ENCODE results near the gene ASCL2.
A peak's percentile ranks its signal among the peaks of the same experiment; 100 is the strongest.

The ASCL2 gene

GRCh38 chr11:2299773-2300172 is 29.4 kb upstream of the ASCL2 start:
- Histone ChIP-seq H3K27ac (no peak overlapping the region), H3K36me3 (no peaks in the 10 kb centered on the region), H3K4me3 (ENCODE audit: low read depth, low read length) (no peak overlapping the region), H3K9me3 (ENCODE audit: severe bottlenecking) (no peaks in the 10 kb centered on the region), H3K27me3 (ENCODE audit: insufficient read depth, low read depth, severe bottlenecking) (peaks cover 27% of the 10 kb centered on the region)
- TF ChIP-seq CTCF (IDR thresholded peaks at IDR 0.05; ENCODE audit: low read depth, low read length), result no peak
- no peak for DNase-seq

- no peak overlapping the region for H3K4me3 ChIP-seq (ENCODE audit: low read depth, low read length)
- no peaks in the 10 kb centered on the region for H3K36me3 ChIP-seq
- peak; percentile 65 for DNase-seq
- no peak overlapping the region for H3K27ac ChIP-seq
- peaks cover 34% of the 10 kb centered on the region for H3K27me3 ChIP-seq (ENCODE audit: insufficient read depth, low read depth, severe bottlenecking)
- peak; percentile 77 for TF ChIP-seq CTCF (IDR thresholded peaks at IDR 0.05; ENCODE audit: low read depth, low read length)
- no peaks in the 10 kb centered on the region for H3K9me3 ChIP-seq (ENCODE audit: severe bottlenecking)
Observed at GRCh38 chr11:2298795-2299761, 28.7 kb upstream of the ASCL2 start.

- DNase-seq, result no peak
- no peak overlapping the region for H3K4me3 ChIP-seq (ENCODE audit: low read depth, low read length)
- H3K27ac ChIP-seq, result no peak overlapping the region
- no peak for TF ChIP-seq CTCF (IDR thresholded peaks at IDR 0.05; ENCODE audit: low read depth, low read length)
- H3K36me3 ChIP-seq, result no peaks in the 10 kb centered on the region
- H3K27me3 ChIP-seq (ENCODE audit: insufficient read depth, low read depth, severe bottlenecking), result peaks cover 42% of the 10 kb centered on the region
- H3K9me3 ChIP-seq (ENCODE audit: severe bottlenecking), result no peaks in the 10 kb centered on the region
Observed at GRCh38 chr11:2298131-2298794, 27.9 kb upstream of the ASCL2 start.

- no peak for TF ChIP-seq CTCF (IDR thresholded peaks at IDR 0.05; ENCODE audit: low read depth, low read length)
- H3K9me3 ChIP-seq (ENCODE audit: severe bottlenecking), result no peaks in the 10 kb centered on the region
- peaks cover 45% of the 10 kb centered on the region for H3K27me3 ChIP-seq (ENCODE audit: insufficient read depth, low read depth, severe bottlenecking)
Observed at GRCh38 chr11:2297623-2298030, 27.2 kb upstream of the ASCL2 start.

GRCh38 chr11:2296913-2297622 is 26.7 kb upstream of the ASCL2 start:
- no peak for DNase-seq
- H3K27me3 ChIP-seq (ENCODE audit: insufficient read depth, low read depth, severe bottlenecking), result peaks cover 45% of the 10 kb centered on the region
- H3K36me3 ChIP-seq, result no peaks in the 10 kb centered on the region
- no peak overlapping the region for H3K4me3 ChIP-seq (ENCODE audit: low read depth, low read length)
- H3K9me3 ChIP-seq (ENCODE audit: severe bottlenecking), result no peaks in the 10 kb centered on the region
- H3K27ac ChIP-seq, result no peak overlapping the region
- no peak for TF ChIP-seq CTCF (IDR thresholded peaks at IDR 0.05; ENCODE audit: low read depth, low read length)

More at GRCh38 chr11:2297623-2298030, 27.2 kb upstream of the ASCL2 start:
- Histone ChIP-seq H3K27ac (no peak overlapping the region), H3K36me3 (no peaks in the 10 kb centered on the region), H3K4me3 (ENCODE audit: low read depth, low read length) (no peak overlapping the region)
- no peak for DNase-seq
